Activated naive CD4-positive, alpha-beta T cell treated with anti-CD3 and anti-CD28 coated beads, Interleukin-2, amount 50 U/mL, for 72 hours (primary cell): ENCODE results near the gene IGSF23. TPM values are rescaled to one million over a fixed set of nuclear protein-coding genes. Genes with fewer than 3 reads are reported as not detected.
"Not testable (repeated sequence)": the region's sequence is repeated elsewhere in the genome, so short reads cannot be mapped to it uniquely, and the experiment has no call there.

Experiments
- ATAC-seq, 2 donors: fragments of 150-1000 bp; cut with Tn5 transposase; 2 replicates each; pipeline ENCODE4 v1.10.0; 2021; ENCODE audit warnings: mild to moderate bottlenecking in 2 of 2, moderate library complexity in 2 of 2
- DNase-seq, 2 donors: peaks; one replicate each; pipeline ENCODE4 v3.0.0; 2021 to 2022; ENCODE audit warnings: low spot score in 2 of 2
- H3K27ac Mint-ChIP-seq, 2 donors: one replicate each; pipeline ENCODE4 v1.8.0; 2022; ENCODE audit warnings: mild to moderate bottlenecking in 2 of 2, mixed read lengths in 2 of 2
- H3K36me3 Mint-ChIP-seq, 2 donors: one replicate each; pipeline ENCODE4 v1.8.0; 2022; ENCODE audit warnings: mixed read lengths in 2 of 2
- H3K9me3 Mint-ChIP-seq, 2 donors: one replicate each; pipeline ENCODE4 v1.8.0; 2022; ENCODE audit warnings: mixed read lengths in 2 of 2
- total RNA-seq, 2 donors: library from RNA; stranded (reverse); gene quantifications; one replicate each; pipeline ENCODE4 v1.2.3, GENCODE V29; 2022

Gene IGSF23
- total RNA-seq, 2 donors from 2014 or later: not detected

- no peaks in the 10 kb centered on the region for H3K36me3 Mint-ChIP-seq
- H3K9me3 Mint-ChIP-seq: peaks cover 7 to 22% of the 10 kb centered on the region in 2 donors
- no peak overlapping the region for H3K27ac Mint-ChIP-seq
- no peak for ATAC-seq
- no peak for DNase-seq
Observed at GRCh38 chr19:44602081-44602480, 11.3 kb upstream of the IGSF23 start.

GRCh38 chr19:44603201-44603945 lies 10.0 kb upstream of the IGSF23 start:
- H3K36me3 Mint-ChIP-seq: no peaks in the 10 kb centered on the region
- DNase-seq (no peak), ATAC-seq (no peak)
- H3K9me3 Mint-ChIP-seq: peaks cover 8 to 17% of the 10 kb centered on the region in 2 donors
- H3K27ac Mint-ChIP-seq: no peak overlapping the region

GRCh38 chr19:44604241-44604640 lies 9.1 kb upstream of the IGSF23 start:
- ATAC-seq (no peak), DNase-seq (no peak)
- no peak overlapping the region for H3K27ac Mint-ChIP-seq
- peaks cover 8 to 11% of the 10 kb centered on the region in 2 donors for H3K9me3 Mint-ChIP-seq
- no peaks in the 10 kb centered on the region for H3K36me3 Mint-ChIP-seq

- DNase-seq: no peak
- no peak overlapping the region for H3K27ac Mint-ChIP-seq
- H3K9me3 Mint-ChIP-seq: peaks cover 4 to 6% of the 10 kb centered on the region in 2 donors
- no peak for ATAC-seq
- H3K36me3 Mint-ChIP-seq: no peaks in the 10 kb centered on the region
Observed at GRCh38 chr19:44605547-44605946, 7.8 kb upstream of the IGSF23 start.

- peaks cover 4 to 6% of the 10 kb centered on the region in 2 donors for H3K9me3 Mint-ChIP-seq
- ATAC-seq: peak in 1 of 2 donors; percentile 57
- no peak overlapping the region for H3K27ac Mint-ChIP-seq
- no peak for DNase-seq
- no peaks in the 10 kb centered on the region for H3K36me3 Mint-ChIP-seq
Observed at GRCh38 chr19:44607049-44607448, 6.3 kb upstream of the IGSF23 start.

- no peaks in the 10 kb centered on the region for H3K36me3 Mint-ChIP-seq
- H3K9me3 Mint-ChIP-seq: peaks cover 4 to 6% of the 10 kb centered on the region in 2 donors
- H3K27ac Mint-ChIP-seq: no peak overlapping the region
- no peak for ATAC-seq
- no peak for DNase-seq
Observed at GRCh38 chr19:44607917-44608316, 5.4 kb upstream of the IGSF23 start.

GRCh38 chr19:44608391-44608821 lies 5.0 kb upstream of the IGSF23 start:
- H3K36me3 Mint-ChIP-seq: no peaks in the 10 kb centered on the region
- H3K9me3 Mint-ChIP-seq: peaks cover 4 to 6% of the 10 kb centered on the region in 2 donors
- DNase-seq (no peak), ATAC-seq (no peak)
- H3K27ac Mint-ChIP-seq: no peak overlapping the region

GRCh38 chr19:44609219-44609618 lies 4.1 kb upstream of the IGSF23 start:
- Mint-ChIP-seq H3K9me3 (peaks cover 4 to 6% of the 10 kb centered on the region in 2 donors), H3K27ac (no peak overlapping the region), H3K36me3 (no peaks in the 10 kb centered on the region)
- no peak for DNase-seq
- no peak for ATAC-seq

GRCh38 chr19:44610497-44610896 lies 2.9 kb upstream of the IGSF23 start:
- H3K27ac Mint-ChIP-seq, H3K9me3 Mint-ChIP-seq, DNase-seq, ATAC-seq, H3K36me3 Mint-ChIP-seq: not testable (repeated sequence)

GRCh38 chr19:44611812-44612295 lies 1.5 kb upstream of the IGSF23 start:
- peaks cover 4 to 6% of the 10 kb centered on the region in 2 donors for H3K9me3 Mint-ChIP-seq
- no peaks in the 10 kb centered on the region for H3K36me3 Mint-ChIP-seq
- no peak overlapping the region for H3K27ac Mint-ChIP-seq
- no peak for ATAC-seq
- no peak for DNase-seq

- DNase-seq: no peak
- no peak for ATAC-seq
- Mint-ChIP-seq H3K9me3 (no peaks in the 10 kb centered on the region), H3K27ac (no peak overlapping the region), H3K36me3 (no peaks in the 10 kb centered on the region)
Observed at GRCh38 chr19:44614313-44614712, 950 bp downstream of the IGSF23 start.

GRCh38 chr19:44615863-44616247 lies 2.5 kb downstream of the IGSF23 start:
- DNase-seq (no peak), ATAC-seq (no peak)
- no peaks in the 10 kb centered on the region for H3K36me3 Mint-ChIP-seq
- H3K27ac Mint-ChIP-seq: no peak overlapping the region
- no peaks in the 10 kb centered on the region for H3K9me3 Mint-ChIP-seq

- no peaks in the 10 kb centered on the region for H3K36me3 Mint-ChIP-seq
- H3K9me3 Mint-ChIP-seq: no peaks in the 10 kb centered on the region
- ATAC-seq (no peak), DNase-seq (no peak)
- no peak overlapping the region for H3K27ac Mint-ChIP-seq
Observed at GRCh38 chr19:44617110-44617880, 3.9 kb downstream of the IGSF23 start.

GRCh38 chr19:44618640-44619357 lies 5.4 kb downstream of the IGSF23 start:
- no peak for DNase-seq
- H3K9me3 Mint-ChIP-seq: no peaks in the 10 kb centered on the region
- no peak for ATAC-seq
- no peak overlapping the region for H3K27ac Mint-ChIP-seq
- H3K36me3 Mint-ChIP-seq: no peaks in the 10 kb centered on the region

- H3K9me3 Mint-ChIP-seq: no peaks in the 10 kb centered on the region
- no peaks in the 10 kb centered on the region for H3K36me3 Mint-ChIP-seq
- ATAC-seq (no peak), DNase-seq (no peak)
- no peak overlapping the region for H3K27ac Mint-ChIP-seq
Observed at GRCh38 chr19:44620667-44621066, 7.3 kb downstream of the IGSF23 start.

- no peak for ATAC-seq
- no peak overlapping the region for H3K27ac Mint-ChIP-seq
- H3K9me3 Mint-ChIP-seq: no peaks in the 10 kb centered on the region
- H3K36me3 Mint-ChIP-seq: no peaks in the 10 kb centered on the region
- no peak for DNase-seq
Observed at GRCh38 chr19:44621367-44621766, 8.0 kb downstream of the IGSF23 start.

GRCh38 chr19:44623080-44623479 lies 9.7 kb downstream of the IGSF23 start:
- ATAC-seq (no peak), DNase-seq (no peak)
- H3K9me3 Mint-ChIP-seq: no peaks in the 10 kb centered on the region
- no peak overlapping the region for H3K27ac Mint-ChIP-seq
- H3K36me3 Mint-ChIP-seq: no peaks in the 10 kb centered on the region
